ENCODE data around the gene TEX101. TPM values are rescaled to one million over a fixed set of nuclear protein-coding genes. Genes with fewer than 3 reads are reported as not detected.
"Not testable (repeated sequence)": the region's sequence is repeated elsewhere in the genome, so short reads cannot be mapped to it uniquely, and the experiment has no call there.

The TEX101 gene
- total RNA-seq, 1 donor from 2014 or later, result not detected

DNA sequence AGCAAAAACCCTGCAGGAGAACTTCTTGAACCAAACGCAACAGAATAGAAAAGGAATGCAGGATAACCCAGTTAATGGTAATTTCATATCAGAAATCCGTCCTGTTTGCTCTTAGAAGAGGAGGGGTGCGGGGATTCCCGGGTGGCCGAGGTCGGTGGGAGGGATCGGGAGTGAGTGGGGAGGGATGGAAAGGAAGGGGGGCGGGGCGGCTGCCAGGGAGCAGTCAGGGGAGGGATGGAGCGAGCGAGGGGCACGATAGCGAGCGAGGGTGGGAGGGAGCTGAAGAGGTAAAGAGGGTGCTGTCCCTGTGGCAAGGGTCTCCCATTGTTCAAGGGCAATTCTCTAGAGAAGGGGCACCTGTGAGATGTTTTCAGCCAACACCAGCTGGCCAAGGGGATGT is 34.7 kb upstream of the TEX101 start:
- no peaks in the 10 kb centered on the region for H3K36me3 Mint-ChIP-seq (ENCODE audit: unreplicated experiment)

DNA sequence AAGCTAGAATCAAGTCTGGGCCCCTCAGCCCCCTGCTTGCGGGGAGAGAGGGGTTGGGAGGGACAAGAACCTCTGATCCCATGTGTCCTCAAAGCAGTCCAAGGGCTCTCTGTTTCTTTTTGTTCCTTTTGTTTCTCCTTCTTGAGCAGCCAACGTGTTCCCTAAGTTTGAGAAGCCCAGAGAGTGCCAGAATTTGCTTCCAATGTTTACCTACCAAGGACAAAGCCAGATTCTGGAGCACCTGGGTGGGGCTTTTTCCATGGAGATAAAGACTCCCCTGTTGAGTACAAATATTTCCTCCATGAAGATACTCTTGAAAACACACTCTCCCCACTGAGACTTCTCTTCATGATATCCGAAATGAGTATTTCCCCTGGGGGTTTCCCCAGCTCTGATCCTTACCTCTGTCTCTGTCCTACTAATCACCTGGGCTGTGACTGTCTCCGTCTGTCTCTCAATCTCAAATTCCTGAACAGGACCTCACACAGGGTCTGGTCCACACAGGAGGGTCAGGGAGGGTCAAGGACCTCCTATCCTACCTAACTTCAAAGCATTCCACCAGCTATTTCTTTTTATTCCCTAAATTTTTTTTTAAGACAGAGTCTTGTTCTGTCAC is 33.8 kb upstream of the TEX101 start:
- DNase-seq, result no peak
- Mint-ChIP-seq H3K27me3 (ENCODE audit: unreplicated experiment) (no peaks in the 10 kb centered on the region), H3K27ac (ENCODE audit: unreplicated experiment) (no peak overlapping the region), H3K36me3 (ENCODE audit: unreplicated experiment) (no peaks in the 10 kb centered on the region), H3K4me3 (ENCODE audit: unreplicated experiment) (no peak overlapping the region), H3K4me1 (ENCODE audit: low read depth, unreplicated experiment) (no peaks in the 10 kb centered on the region), H3K9me3 (ENCODE audit: unreplicated experiment) (no peaks in the 10 kb centered on the region)
- TF ChIP-seq, protein P1, sequence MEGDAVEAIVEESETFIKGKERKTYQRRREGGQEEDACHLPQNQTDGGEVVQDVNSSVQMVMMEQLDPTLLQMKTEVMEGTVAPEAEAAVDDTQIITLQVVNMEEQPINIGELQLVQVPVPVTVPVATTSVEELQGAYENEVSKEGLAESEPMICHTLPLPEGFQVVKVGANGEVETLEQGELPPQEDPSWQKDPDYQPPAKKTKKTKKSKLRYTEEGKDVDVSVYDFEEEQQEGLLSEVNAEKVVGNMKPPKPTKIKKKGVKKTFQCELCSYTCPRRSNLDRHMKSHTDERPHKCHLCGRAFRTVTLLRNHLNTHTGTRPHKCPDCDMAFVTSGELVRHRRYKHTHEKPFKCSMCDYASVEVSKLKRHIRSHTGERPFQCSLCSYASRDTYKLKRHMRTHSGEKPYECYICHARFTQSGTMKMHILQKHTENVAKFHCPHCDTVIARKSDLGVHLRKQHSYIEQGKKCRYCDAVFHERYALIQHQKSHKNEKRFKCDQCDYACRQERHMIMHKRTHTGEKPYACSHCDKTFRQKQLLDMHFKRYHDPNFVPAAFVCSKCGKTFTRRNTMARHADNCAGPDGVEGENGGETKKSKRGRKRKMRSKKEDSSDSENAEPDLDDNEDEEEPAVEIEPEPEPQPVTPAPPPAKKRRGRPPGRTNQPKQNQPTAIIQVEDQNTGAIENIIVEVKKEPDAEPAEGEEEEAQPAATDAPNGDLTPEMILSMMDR (IDR thresholded peaks at IDR 0.05; ENCODE audit: partially characterized antibody, unreplicated experiment), result no peak

More for the DNA sequence above, 34.7 kb upstream of the TEX101 start:
- TF ChIP-seq, protein P1 (IDR thresholded peaks at IDR 0.05; ENCODE audit: partially characterized antibody, unreplicated experiment), result no peak
- H3K27ac Mint-ChIP-seq (ENCODE audit: unreplicated experiment), result no peak overlapping the region
- no peaks in the 10 kb centered on the region for H3K4me1 Mint-ChIP-seq (ENCODE audit: low read depth, unreplicated experiment)
- H3K27me3 Mint-ChIP-seq (ENCODE audit: unreplicated experiment), result no peaks in the 10 kb centered on the region
- no peak overlapping the region for H3K4me3 Mint-ChIP-seq (ENCODE audit: unreplicated experiment)
- H3K9me3 Mint-ChIP-seq (ENCODE audit: unreplicated experiment), result no peaks in the 10 kb centered on the region
- no peak for DNase-seq

DNA sequence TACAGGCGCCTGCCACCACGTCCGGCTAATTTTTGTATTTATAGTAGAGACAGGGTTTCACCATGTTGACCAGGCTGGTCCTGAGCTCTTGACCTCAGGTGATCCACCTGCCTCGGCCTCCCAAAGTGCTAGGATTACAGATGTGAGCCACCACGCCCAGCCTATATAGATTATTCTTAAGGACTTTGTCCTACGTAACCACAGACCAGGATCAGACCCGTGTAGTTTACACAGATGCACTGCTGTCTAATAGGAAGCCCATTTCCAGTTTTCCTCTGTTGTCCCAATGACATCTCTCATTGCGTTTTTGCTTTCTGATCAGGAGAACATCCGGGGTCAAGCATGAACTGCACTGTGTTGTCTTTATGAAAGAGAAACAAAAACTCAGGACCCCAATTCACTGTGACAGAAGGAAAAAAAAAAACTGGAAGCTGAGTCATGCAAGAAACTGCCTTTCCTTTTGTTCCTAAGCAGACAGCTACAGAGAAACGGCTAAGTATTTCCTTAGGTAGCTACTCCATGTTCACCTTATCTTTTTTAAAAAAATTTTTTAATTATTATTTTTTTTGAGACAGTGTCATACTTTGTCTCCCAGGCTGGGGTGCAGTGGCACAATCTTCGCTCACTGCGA is 32.0 kb upstream of the TEX101 start:
- H3K4me1 Mint-ChIP-seq (ENCODE audit: low read depth, unreplicated experiment); H3K27me3 Mint-ChIP-seq (ENCODE audit: unreplicated experiment): not testable (repeated sequence)

DNA sequence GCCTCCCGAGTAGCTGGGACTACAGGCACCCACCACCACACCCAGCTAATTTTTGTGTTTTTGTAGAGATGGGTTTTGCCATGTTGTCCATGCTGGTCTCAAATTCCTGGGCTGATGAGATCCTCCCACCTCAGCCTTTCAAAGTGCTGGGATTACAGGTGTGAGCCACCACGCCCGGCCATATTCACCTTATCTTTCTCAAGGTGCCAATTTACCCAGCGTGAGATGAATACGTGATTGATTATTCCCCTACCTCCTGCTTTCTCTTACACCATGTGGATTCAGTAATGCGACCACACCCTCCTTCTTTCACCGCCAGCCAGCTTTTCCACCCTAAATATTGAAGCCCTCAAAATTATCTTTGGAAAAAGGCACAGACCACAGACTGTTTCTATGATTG is 31.4 kb upstream of the TEX101 start:
- not testable (repeated sequence) for H3K27ac Mint-ChIP-seq (ENCODE audit: unreplicated experiment); H3K36me3 Mint-ChIP-seq (ENCODE audit: unreplicated experiment); H3K9me3 Mint-ChIP-seq (ENCODE audit: unreplicated experiment); H3K4me3 Mint-ChIP-seq (ENCODE audit: unreplicated experiment); H3K4me1 Mint-ChIP-seq (ENCODE audit: low read depth, unreplicated experiment); DNase-seq; H3K27me3 Mint-ChIP-seq (ENCODE audit: unreplicated experiment)

More for the DNA sequence above, 32.0 kb upstream of the TEX101 start:
- DNase-seq; H3K4me3 Mint-ChIP-seq (ENCODE audit: unreplicated experiment); H3K9me3 Mint-ChIP-seq (ENCODE audit: unreplicated experiment); H3K36me3 Mint-ChIP-seq (ENCODE audit: unreplicated experiment); H3K27ac Mint-ChIP-seq (ENCODE audit: unreplicated experiment): not testable (repeated sequence)

DNA sequence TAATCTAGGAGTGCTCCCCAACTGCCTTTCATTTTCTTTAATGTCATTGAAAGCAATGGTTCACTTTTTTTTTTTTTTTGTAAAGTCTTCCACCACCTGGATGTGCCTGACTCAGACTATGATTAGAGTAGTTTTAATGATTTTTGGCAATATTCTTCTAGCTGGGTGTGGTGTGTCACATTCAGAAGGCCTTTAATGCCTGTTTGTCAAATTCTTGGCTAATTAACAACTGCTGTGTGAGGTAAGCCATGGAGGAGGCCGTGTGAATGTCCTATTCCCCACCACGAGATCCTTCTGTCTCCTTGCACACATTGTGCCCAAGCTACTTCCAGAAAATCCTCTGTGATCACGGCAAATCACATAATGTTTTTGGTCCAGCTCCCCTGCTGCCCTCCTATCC is 30.9 kb upstream of the TEX101 start:
- H3K36me3 Mint-ChIP-seq (ENCODE audit: unreplicated experiment); H3K9me3 Mint-ChIP-seq (ENCODE audit: unreplicated experiment): not testable (repeated sequence)

DNA sequence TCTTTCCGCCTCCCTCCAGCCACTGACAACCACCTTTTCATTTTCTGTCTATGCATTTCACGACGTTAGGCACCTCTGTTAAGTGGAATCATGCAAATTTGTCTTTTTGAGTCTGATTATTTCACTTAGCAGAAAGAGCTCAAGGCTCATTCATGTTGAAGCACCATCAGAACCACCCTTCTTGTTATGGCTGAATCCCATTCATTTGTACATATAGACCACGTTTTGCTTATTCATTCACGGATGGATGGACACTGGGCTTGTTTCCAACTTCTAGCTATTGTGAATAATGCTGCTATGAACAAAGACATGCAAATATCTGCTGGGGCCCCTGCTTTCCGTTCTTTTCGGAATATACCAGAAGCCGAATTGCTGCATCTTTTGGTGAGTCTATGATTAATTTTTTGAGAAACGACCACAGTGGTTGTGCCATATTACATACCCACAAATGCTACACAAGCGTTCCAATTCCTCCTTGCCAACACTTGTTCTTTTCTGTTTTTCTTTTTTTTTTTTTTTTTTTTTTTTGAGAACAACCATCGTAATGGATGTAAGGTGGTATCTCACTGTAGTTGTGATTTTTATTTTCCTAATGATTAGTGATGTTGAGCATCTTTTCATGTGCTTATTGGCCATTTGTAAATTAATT is 23.7 kb upstream of the TEX101 start:
- H3K4me3 Mint-ChIP-seq (ENCODE audit: unreplicated experiment); H3K9me3 Mint-ChIP-seq (ENCODE audit: unreplicated experiment); H3K4me1 Mint-ChIP-seq (ENCODE audit: low read depth, unreplicated experiment); H3K36me3 Mint-ChIP-seq (ENCODE audit: unreplicated experiment); H3K27me3 Mint-ChIP-seq (ENCODE audit: unreplicated experiment); DNase-seq; H3K27ac Mint-ChIP-seq (ENCODE audit: unreplicated experiment): not testable (repeated sequence)

More for the DNA sequence above, 30.9 kb upstream of the TEX101 start:
- not testable (repeated sequence) for H3K27me3 Mint-ChIP-seq (ENCODE audit: unreplicated experiment); H3K27ac Mint-ChIP-seq (ENCODE audit: unreplicated experiment); H3K4me1 Mint-ChIP-seq (ENCODE audit: low read depth, unreplicated experiment); H3K4me3 Mint-ChIP-seq (ENCODE audit: unreplicated experiment); DNase-seq

DNA sequence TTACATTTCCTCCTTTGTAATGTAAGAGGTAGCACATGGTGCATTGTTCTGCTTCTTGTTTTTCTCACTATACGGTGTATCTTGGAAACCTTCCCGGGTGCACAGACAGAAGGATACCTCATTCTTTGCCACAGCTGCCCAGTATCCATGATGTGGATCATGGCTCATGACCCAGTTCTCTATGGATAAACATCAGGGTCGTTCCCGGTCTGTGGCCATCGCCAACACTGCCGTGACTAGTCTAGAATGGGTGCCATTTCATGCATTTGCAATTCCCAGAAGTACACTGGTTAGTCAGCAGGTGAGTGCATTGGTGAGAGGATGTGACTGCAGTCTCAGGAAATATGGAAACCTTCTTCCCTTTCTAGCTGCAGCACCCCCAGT is 23.1 kb upstream of the TEX101 start:
- not testable (repeated sequence) for H3K27ac Mint-ChIP-seq (ENCODE audit: unreplicated experiment); H3K9me3 Mint-ChIP-seq (ENCODE audit: unreplicated experiment); H3K27me3 Mint-ChIP-seq (ENCODE audit: unreplicated experiment); H3K4me3 Mint-ChIP-seq (ENCODE audit: unreplicated experiment); H3K36me3 Mint-ChIP-seq (ENCODE audit: unreplicated experiment); H3K4me1 Mint-ChIP-seq (ENCODE audit: low read depth, unreplicated experiment); DNase-seq

DNA sequence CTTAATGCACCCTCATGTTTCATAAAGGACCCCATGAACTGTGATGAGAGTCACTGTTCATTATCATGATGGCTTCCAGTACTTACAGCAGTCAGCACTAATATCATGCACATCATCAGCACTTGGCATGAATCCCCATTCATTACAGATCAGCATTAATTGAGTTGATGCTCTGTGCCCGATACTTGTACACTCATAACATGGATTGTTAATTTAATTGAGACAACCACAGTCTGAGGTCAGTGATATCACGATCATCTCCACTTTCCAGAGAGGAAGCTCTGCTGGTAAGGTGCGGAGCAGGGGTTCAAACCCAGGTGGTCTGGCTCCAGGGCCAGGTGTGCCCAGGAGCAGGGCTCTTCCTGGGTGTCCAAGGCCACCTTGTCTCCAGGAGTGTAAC is 21.2 kb upstream of the TEX101 start:
- not testable (repeated sequence) for H3K27me3 Mint-ChIP-seq (ENCODE audit: unreplicated experiment); H3K9me3 Mint-ChIP-seq (ENCODE audit: unreplicated experiment); H3K36me3 Mint-ChIP-seq (ENCODE audit: unreplicated experiment); DNase-seq; H3K27ac Mint-ChIP-seq (ENCODE audit: unreplicated experiment); H3K4me1 Mint-ChIP-seq (ENCODE audit: low read depth, unreplicated experiment); H3K4me3 Mint-ChIP-seq (ENCODE audit: unreplicated experiment)

Measured in glutamatergic neuron (in vitro differentiated cells).